RWPE2 (cell line): ENCODE results near the gene CFAP77.

ENCODE experiments used
- ATAC-seq: fragments of 200-7000 bp; cut with Tn5 transposase; 3 replicates; pipeline ENCODE4 v1.9.1; 2021; ENCODE audit warnings: low read depth
- DNase-seq: peaks from one replicate; pipeline ENCODE4 v3.0.0-alpha.2; 2020; ENCODE audit warnings: low spot score
- H3K27ac ChIP-seq: fragments of 450-650 bp; 2 replicates; pipeline ENCODE4 v1.5.1; 2017; ENCODE audit warnings: mild to moderate bottlenecking; ENCODE audit not compliant: poor library complexity, severe bottlenecking
- H3K27me3 ChIP-seq: fragments of 250-450 bp; sonication (Bioruptor Pico); 2 replicates; pipeline ENCODE4 v1.5.1; 2021; ENCODE audit warnings: mild to moderate bottlenecking, moderate library complexity; ENCODE audit not compliant: insufficient read depth, poor library complexity, severe bottlenecking
- H3K36me3 ChIP-seq: fragments of 250-450 bp; sonication (Bioruptor Pico); 2 replicates; pipeline ENCODE4 v1.5.1; 2020; ENCODE audit warnings: low read depth, mild to moderate bottlenecking, moderate library complexity
- H3K4me1 ChIP-seq: fragments of 250-450 bp; sonication (Bioruptor Pico); 2 replicates; pipeline ENCODE4 v1.5.1; 2021; ENCODE audit warnings: mild to moderate bottlenecking, moderate library complexity; ENCODE audit not compliant: insufficient read depth, poor library complexity, severe bottlenecking
- H3K4me3 ChIP-seq: fragments of 250-450 bp; sonication (Bioruptor Pico); 2 replicates; pipeline ENCODE4 v1.5.1; 2021; ENCODE audit warnings: mild to moderate bottlenecking, moderate library complexity; ENCODE audit not compliant: severe bottlenecking
- H3K9me3 ChIP-seq: fragments of 250-450 bp; sonication (Bioruptor Pico); 2 replicates; pipeline ENCODE4 v1.5.1; 2021; ENCODE audit warnings: mild to moderate bottlenecking, moderate library complexity; ENCODE audit not compliant: severe bottlenecking
- TF ChIP-seq, protein P1 (sequence below): fragments of 450-650 bp; IDR thresholded peaks from one replicate; pipeline ENCODE4 v1.5.1; 2017; ENCODE audit warnings: mild to moderate bottlenecking, moderate library complexity; ENCODE audit not compliant: poor library complexity, severe bottlenecking

Gene CFAP77

DNA sequence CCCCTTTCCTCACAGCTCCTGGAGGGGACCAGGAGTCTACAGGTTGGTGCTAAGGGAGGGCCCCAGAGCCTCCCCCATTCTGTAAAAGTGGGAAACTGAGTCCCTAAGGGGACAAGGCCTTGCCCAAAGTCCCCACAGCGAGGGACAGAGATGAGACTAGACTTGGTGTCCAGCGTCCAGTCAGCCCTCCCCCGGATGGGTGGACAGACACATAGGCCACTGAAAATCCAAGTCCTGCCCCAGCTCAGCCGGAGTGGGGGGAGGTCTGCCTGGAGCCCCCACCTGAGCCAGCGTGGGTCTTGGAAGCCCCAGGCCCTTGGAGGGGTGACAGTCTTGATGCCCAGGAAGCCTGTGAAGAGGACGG, 177.6 kb downstream of the CFAP77 start:
- H3K27ac ChIP-seq: no peak overlapping the region
- H3K4me1 ChIP-seq: no peaks in the 10 kb centered on the region
- peaks cover 89% of the 10 kb centered on the region for H3K27me3 ChIP-seq
- no peaks in the 10 kb centered on the region for H3K9me3 ChIP-seq
- H3K36me3 ChIP-seq: no peaks in the 10 kb centered on the region
- no peak overlapping the region for H3K4me3 ChIP-seq
- ATAC-seq: no peak
- peak; percentile 23 for DNase-seq
- TF ChIP-seq, protein P1, sequence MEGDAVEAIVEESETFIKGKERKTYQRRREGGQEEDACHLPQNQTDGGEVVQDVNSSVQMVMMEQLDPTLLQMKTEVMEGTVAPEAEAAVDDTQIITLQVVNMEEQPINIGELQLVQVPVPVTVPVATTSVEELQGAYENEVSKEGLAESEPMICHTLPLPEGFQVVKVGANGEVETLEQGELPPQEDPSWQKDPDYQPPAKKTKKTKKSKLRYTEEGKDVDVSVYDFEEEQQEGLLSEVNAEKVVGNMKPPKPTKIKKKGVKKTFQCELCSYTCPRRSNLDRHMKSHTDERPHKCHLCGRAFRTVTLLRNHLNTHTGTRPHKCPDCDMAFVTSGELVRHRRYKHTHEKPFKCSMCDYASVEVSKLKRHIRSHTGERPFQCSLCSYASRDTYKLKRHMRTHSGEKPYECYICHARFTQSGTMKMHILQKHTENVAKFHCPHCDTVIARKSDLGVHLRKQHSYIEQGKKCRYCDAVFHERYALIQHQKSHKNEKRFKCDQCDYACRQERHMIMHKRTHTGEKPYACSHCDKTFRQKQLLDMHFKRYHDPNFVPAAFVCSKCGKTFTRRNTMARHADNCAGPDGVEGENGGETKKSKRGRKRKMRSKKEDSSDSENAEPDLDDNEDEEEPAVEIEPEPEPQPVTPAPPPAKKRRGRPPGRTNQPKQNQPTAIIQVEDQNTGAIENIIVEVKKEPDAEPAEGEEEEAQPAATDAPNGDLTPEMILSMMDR: no peak

DNA sequence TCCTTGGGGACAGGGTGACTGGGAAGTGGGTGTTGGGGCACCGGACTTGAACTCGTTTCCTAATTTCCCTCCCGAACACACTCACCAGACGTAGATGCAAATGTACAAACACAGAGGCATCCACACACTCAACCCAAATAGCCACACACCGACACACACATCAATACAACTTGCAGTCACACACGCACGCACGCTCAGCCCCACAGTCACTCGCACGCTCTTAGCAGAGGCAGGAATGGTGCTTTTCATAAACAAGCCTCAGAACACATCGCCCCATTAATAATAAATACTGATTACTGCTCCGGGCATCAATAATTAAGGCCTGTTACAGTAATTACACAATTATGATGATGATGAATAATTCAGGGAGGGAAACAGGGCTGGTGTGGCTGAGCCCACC, 178.1 kb downstream of the CFAP77 start:
- H3K4me3 ChIP-seq: no peak overlapping the region
- ATAC-seq: no peak
- no peaks in the 10 kb centered on the region for H3K9me3 ChIP-seq
- no peaks in the 10 kb centered on the region; the same call in 1 of the 2 replicates for H3K36me3 ChIP-seq
- H3K4me1 ChIP-seq: no peaks in the 10 kb centered on the region
- TF ChIP-seq, protein P1: no peak
- H3K27me3 ChIP-seq: peaks cover 85% of the 10 kb centered on the region
- no peak for DNase-seq
- H3K27ac ChIP-seq: no peak overlapping the region

DNA sequence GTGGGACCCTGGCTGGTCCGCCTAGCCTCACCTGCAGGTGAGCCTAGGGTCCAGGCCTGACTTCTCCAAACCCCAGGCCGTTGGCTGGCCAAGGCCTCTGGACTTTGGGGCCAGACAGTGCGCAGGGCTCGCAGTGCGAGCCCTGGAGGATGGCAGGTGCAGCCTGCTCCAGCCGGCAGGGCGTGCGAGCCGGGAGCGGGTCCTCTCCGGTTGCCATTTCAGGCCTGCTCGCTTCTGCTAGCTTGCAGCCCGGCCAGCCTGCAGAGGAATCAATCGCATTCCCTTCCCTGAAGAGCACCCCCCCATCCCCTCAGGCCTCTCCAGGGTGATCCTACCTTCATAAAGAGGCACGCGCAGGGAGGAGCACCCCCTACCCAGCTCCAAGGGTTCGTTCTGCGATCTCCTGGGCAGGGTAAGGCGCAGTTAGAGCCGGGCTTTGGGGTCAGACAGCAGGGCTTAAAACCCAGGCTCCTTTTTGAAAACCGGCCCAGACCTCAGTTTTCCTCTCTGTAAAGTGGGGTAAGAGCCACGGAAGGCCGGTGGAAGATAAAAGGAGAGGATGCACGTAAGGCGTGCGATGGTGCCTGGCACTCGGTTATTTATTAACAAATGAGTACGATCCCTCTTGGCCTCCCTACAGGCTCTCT, 178.6 kb downstream of the CFAP77 start:
- Histone ChIP-seq H3K4me1 (no peaks in the 10 kb centered on the region), H3K9me3 (no peaks in the 10 kb centered on the region), H3K36me3 (no peaks in the 10 kb centered on the region; the same call in 1 of the 2 replicates), H3K4me3 (no peak overlapping the region), H3K27me3 (peaks cover 80% of the 10 kb centered on the region), H3K27ac (no peak overlapping the region)
- ATAC-seq (no peak), DNase-seq (no peak)
- TF ChIP-seq, protein P1: no peak

DNA sequence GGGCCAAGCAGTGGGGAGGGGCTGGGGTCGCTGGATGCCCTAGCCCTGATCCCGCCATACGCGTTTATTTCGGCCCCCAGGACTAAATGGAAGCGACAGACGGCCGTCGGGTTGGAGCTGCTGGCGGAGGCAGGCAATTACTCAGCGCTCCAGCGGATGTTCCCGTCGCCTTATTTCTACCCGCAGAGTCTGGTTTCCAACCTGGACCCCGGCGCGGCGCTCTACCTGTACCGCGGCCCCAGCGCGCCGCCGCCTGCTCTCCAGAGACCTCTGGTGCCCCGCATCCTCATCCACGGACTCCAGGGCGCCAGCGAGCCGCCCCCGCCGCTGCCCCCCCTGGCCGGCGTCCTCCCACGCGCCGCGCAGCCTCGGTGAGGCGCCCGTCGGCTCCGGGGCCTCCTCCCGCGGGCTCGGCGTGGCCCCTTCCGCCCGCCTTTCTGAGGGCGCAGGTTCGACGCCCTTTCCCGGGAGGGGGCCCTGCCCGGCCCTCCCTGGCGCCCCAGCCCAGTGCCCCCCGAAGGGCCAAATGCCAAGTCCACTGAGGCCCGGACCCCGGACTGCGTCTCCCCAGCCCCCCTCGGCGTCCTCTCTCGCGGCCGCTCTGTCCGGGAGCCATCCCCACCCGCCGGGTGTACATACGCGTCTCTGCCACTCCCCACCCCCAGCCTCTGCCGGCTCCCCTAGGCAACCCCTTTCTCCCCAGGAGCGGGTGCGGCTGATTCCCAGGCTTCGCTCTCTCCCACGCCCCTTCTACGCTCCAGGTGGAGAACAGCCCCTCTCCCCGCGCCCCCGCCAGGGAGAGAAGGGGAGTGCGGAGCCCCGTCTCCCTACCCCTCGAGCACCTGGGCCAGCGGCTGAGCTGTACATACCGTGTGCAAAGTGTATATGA, 179.4 kb downstream of the CFAP77 start:
- Histone ChIP-seq H3K27ac (no peak overlapping the region), H3K36me3 (peaks cover 4% of the 10 kb centered on the region; the same call in 1 of the 2 replicates), H3K27me3 (peaks cover 73% of the 10 kb centered on the region), H3K4me3 (no peak overlapping the region), H3K9me3 (no peaks in the 10 kb centered on the region), H3K4me1 (no peaks in the 10 kb centered on the region)
- TF ChIP-seq, protein P1: no peak
- DNase-seq (no peak), ATAC-seq (peak; percentile 42; the same call in 2 of the 3 replicates)

DNA sequence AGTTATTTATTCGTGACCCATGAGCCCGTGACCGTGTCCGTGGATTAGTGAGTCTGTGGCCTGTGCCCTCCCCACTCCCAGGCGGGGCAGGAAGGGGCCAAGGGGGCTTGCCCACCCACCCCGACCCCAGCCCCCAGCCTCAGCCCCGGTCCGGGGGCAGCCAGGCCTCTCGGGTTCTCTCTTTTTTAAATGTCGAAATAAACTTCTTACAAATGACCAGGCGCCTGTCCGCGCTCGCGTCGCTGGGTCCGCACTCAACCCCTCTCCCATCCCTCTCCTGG, 180.0 kb downstream of the CFAP77 start:
- H3K9me3 ChIP-seq: no peaks in the 10 kb centered on the region
- peaks cover 4% of the 10 kb centered on the region; the same call in 1 of the 2 replicates for H3K36me3 ChIP-seq
- ATAC-seq: no peak
- H3K27ac ChIP-seq: no peak overlapping the region
- H3K4me1 ChIP-seq: no peaks in the 10 kb centered on the region
- TF ChIP-seq, protein P1: no peak
- no peak for DNase-seq
- H3K27me3 ChIP-seq: peaks cover 67% of the 10 kb centered on the region
- no peak overlapping the region for H3K4me3 ChIP-seq
